HG02588 (cell line): Measurements from ENCODE around the gene CHML.

Source experiments
- ATAC-seq: cut with Tn5 transposase; IDR thresholded peaks from one replicate; pipeline ENCODE4 v1.9.1; 2021; ENCODE audit warnings: mild to moderate bottlenecking, moderate library complexity; ENCODE audit not compliant: unreplicated experiment

Gene CHML

DNA sequence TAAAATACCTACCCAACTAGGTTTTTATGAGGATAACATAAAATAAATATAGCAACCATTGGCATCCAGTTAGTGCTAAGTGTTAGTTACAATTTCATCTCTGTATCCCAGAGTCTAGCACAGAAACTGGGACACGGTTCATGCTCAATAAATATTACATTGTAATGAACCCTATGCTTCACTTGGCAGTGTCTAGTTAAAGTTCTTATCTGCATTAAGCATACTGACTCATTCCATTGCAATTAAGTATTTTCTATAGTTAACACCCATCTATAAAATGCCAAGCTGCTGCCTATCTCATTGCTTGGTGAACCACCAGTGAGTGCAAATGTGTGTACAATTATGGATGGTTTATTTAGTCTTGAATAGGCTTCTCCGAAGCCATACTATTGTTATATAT is 15.2 kb downstream of the CHML start:
- no peak for ATAC-seq

DNA sequence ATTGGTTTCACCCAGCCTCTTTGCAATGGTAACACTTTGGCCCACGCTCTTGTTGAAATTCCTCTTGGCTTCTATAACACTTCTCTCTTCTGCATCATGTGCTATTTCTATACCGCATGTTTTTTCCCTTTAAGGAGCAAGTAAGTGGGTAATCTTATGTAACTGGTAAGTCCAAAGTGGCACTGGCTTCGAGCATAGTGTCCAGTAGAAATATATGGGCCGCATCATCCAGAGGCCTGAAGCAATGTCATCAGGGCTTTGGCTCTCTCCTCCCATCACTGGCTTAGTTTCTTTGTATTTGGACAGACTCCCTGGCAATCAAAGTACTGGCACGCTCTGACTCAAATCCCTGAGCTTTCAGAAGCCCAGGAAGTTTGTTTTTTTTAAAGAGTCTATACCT is 17.5 kb downstream of the CHML start:
- no peak for ATAC-seq

DNA sequence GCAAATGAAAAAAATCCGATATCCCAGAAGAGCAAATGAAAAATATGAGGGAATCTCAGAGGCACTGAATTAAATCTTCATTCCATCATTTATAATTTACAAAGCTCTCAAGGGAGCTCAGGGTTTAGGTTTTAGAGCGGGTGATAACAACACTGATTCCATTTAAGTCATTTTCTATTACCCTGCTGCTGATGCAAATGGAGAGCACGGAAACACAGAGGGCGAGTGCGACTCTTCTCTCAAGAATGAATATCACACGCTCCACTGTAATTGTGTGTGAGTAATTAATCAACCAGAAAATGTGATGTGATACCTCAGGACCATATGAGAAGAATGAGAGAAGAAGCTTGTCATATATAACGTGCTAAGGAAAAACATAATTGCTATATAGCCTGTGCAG is 22.7 kb downstream of the CHML start:
- ATAC-seq: no peak

DNA sequence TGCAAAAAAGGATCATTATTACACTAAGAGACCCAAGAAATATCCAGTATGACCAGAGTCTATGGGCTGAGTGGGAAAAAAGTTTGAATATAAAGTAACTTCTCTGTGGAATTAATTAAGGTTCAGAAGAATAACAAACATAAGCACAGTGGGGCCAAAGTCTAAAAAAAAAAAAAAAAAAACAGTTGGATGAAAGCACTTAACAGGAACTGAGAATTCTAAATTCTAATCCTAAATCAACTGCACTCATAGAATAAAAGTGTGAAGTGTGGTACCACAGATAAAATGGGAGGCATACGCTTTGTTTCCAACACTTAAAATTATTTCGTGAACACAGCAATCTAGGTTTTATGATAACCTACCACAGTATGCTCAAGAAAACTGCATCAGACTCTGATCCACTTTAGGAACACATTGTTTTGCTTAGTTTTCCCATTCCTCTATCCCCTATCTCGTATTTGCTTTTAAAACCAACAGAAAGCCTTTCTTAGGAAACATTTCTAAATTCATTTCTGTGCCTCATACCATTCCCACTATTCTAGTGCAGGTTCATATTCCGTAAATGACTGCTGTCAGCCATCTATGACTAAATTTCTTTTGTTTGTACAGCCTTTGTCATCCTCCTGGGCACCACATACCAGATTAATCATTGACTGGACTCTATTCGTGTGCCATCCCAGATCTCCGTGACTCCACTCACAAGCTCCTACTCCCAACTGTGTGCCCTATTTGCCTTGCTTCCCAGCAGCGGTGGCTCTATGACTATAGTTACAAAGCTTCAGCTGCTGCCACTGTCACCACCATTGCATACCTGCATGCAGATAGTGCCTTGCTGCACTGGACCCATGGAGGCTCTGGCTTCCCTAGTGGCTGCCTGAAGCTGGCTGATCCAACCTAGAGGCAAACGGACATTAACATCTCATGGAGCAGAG is 24.9 kb downstream of the CHML start:
- ATAC-seq: no peak

DNA sequence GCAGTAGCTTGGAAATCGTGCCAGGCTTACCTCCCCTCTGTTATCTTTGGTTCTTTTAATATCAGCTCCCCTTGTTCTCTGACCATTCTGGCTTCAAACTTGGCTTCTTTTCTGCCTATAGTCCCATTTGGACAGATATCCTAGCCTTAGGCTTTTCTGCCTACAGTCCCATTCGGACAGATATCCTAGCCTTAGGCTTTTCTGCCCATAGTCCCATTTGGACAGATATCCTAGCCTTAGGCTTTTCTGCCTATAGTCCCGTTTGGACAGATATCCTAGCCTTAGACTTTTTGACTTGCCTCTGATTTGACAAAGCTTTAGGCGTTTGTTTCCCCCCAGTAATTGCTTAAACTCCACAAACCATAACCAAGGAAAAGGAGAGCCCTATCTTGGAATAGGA is 25.6 kb downstream of the CHML start:
- no peak for ATAC-seq

DNA sequence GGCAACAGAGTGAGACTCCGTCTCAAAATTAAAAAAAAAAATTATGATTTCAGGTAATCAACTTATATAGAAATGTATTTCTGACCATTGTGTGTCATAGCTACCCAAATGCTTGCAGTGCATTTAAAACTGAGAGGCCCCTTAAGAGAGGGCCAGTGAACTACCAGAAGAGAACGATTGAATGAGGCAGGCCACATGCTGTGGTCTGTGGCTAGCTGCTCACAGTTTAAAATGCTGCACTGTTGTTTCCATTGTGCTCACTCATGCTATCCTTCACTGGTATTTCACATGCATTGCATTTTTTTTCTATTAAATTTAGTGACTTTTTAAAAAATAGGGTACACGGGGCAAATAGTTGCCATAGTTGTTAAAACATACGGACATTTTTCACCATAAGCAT is 26.0 kb downstream of the CHML start:
- no peak for ATAC-seq

DNA sequence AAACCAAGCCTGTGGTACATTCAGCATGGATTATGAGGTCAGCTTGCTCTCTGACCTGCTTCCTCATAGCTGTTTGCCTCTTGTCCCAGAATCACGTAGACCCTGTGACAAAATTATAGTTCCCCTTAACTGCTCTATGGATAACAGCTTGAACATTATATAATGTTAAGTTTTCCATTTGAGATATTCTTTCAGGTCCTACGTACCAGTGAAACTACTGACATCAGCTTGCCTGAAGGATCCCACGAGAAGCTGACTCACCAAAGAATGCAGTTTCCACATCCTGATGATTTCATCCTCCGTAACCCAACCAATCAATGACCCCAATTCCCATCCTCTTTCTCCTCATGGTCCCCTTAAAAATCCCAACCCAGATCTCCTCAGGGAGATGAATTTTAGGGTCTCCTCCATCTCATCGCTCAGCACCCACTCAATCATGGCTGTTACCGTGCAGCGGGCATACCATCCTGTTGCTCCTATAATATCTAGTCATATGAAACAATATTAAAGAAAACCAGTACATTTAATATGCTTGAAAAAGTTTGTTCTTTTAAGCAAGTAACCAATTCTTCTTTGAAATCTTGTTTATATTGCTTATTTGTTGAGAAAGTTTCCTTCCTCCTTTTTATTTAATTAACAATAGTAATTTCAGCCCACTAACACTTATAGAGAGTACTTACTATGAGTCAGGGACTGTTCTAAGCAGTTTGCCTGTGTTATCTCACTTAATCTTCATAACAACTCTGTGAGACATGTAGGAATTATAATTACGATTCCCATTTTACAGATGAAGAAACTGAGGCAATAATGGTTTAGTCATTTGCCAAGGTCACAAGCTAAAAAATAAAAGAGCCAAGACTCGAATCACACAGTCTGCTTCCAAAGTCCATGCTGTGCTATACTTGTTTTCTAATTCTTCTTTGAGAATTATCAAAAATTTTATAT is 27.4 kb downstream of the CHML start:
- ATAC-seq: no peak

DNA sequence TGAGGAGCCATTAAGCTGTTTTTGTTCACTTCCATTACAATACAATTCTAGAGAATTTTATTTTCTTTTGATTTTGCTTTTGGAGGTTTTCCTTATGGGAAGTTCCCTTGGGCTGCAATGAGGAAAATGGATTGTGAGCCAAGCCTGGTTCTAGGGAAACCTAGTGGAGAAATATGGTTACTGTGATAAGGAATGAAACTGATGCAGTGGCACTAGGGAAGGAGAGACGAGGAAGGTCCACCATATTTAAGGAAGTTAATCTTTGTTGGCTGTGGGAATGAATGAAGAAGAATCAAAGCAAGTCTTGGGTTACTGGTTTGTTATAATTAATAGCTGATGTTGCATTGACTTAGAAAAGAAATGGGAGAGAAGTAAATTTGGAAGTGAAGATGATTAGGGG is 28.4 kb downstream of the CHML start:
- ATAC-seq: no peak

DNA sequence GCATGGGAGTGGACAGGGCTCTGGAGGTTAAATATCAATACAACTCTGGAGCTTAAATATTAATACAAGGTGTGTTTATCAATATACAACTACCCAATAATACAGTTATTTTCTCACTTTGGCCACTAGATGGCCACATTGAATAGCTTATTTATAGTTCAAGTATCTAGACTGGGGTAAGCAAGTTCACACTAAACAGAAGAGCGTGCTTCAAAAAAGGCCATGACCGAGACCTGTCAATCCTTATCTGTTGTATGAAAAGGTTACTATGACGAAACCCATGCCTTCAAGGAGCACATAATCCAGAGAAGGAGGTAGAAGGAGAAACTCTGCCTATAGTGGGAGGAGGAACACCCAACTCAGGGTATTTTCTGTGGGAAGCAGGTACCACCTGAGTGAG is 29.1 kb downstream of the CHML start:
- ATAC-seq: peak; percentile 88

DNA sequence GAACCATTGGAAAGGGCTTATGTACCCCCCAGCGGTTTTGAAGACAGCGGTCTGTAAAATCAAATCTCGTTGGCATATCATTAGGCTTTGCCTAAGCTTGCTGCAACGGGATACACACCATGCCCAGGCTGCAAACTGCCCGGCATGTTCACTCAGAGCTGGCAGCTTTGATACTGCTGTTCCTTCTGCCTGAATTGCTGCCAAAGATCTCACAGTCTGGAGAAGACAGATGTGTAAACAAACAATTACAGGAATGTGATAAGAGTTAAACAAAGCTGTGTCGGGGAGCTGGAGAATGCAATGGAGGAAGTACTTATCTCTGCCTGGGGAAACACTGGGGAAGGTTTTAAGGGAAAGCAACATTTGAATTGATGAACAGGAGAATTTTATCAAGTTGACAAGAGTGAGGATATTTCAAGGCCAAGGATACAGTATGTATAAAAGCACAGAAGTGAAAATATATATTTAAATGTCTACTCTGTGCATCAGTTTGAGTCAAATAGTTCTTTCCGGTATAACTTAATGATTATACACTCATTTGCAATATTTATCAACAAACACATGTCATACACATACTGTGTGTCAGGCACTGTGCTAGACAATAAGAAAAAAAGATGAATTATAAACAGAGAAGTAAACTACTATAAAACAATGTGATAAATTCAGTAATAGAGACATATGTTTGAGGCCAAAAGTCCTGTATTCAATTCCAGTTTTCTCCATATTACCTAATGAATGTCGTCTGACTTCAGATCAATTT is 29.9 kb downstream of the CHML start:
- no peak for ATAC-seq

DNA sequence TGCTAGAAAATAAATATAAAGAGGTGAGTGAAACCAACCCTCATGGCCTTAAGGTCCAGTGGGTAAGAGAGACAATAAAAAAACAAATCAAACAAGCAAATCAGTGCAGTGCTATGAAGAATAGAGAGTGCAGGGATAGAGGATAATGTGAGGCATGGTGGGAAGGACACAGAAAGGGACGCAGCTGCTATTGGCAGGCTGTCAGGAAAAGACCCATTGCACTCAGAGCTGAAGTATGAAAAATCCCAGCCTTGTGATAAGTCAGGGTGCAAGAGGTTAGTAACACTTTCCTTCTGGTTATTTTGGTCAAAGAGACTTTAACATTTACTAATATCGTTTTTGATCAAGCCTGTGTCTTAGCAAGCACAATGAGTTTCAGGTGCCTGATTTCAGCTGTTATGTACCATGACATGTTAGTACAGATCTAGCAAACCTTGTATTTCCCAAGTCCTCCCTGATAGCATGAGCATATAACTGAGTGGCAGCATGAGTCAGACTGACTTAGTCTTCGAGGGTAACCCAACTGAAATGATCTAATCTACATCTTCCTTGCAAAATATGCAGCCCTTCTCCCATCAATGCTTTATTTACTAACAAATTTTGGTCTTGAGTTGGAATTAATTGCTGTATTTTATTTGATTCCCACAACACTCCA is 31.7 kb downstream of the CHML start:
- ATAC-seq: no peak

DNA sequence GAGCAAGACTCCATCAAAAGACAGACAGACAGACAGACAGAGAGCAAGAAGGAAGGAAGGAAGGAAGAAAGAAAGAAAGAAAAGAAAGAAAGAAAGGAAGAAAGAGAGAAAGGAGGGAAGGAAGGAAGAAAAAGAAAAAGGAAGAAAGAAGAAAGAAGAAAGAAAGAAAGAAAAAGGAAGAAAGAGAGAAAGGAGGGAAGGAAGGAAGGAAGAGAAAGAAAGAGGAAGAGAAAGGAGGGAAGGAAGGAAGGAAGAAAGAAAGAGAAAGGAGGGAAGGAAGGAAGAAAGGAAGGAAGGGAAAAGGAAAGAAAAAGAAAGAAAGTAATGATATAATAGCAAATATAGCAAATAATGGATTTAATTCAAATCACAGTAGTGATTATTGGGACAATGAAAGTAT is 32.7 kb downstream of the CHML start:
- no peak for ATAC-seq

DNA sequence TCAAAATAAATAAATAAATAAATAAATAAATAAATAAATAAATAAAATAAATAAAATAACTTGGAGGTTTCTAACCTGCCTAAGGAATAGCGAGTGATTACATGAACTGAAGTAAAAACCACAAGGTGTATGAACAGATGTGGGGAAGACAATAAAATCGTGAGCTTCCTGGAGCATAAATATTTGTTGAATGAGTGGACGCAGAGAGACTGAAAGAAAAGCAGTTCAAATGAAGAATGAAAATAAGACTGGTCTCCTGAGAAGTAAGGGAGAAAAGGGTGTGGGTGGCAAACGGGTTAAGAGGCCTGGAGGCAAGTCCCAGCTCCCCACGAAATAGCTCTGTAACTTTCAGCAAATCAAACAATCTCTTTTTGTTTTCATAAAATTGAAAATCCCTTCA is 33.6 kb downstream of the CHML start:
- ATAC-seq: no peak

DNA sequence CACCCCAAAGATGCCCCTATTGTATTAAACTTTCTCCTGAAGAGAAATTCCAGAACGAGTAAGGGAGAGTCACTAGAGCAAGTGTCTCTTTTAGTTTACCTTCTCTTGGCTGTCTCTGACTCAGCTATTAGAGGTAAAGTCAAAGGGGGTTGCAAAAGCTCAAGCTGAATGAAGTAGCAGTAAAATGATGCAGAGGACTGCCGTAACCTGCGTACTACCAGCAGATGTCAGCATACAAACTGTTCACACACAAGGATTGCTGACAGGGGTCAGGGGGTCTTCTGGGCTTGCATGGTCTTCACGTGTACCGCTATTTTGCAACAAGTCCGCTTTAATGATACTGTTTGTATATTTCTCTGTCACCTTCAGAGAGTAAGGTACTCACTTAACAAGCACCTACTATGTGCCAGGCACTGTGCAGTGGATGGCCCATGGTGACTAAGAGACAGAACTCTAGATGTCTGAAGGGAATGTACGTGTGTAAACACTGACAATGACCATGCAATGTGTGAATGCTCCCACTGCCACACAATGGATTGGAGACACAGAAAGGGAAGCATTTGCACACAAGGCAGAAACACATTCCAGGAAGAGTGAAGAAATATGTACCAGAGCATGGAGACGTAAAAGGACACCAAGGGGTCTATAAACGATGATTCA is 34.9 kb downstream of the CHML start:
- no peak for ATAC-seq

DNA sequence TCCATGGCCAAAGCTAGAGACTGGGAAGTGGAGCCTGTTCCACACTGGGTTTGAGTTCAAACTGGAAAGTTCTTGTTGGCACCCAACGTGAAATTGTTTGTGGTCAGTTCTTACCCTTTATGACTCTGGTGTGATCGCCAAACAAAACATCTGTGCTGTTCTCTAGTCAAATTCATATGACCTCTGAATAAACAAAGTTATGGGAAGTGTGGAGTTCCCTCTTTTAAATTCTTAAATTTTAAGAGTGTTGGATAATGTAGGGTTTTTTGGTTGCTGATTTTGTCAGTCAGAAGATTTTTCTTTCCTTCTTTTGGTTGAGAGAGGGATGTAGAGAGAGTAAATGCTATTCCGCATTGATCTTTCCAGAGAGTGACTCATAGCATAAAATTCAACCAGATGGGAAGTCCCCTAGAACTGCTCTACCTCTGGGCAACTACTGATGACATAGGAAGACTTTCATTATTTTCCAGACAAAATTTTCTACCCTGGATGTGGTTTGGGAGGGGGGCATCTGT is 36.4 kb downstream of the CHML start:
- ATAC-seq: no peak

DNA sequence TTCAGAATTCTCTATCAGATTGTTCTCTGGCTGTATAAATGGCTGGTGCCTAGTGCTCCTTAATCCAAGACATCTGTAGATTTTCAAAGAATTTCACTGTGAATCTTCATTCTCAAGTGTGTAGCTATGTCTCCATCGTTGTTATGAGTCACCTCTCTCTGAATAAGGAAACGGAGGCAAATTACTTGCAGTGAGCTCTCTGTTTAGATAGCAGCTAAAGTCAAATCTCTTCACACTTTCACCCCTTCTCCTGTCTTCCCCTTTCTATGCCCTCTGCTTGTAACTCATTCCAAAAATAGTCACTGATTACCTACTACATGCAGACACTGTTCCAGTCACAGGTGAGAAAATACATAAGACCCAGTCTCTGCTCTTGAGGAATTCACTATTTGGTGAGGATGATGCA is 39.7 kb downstream of the CHML start:
- peak; percentile 94 for ATAC-seq

DNA sequence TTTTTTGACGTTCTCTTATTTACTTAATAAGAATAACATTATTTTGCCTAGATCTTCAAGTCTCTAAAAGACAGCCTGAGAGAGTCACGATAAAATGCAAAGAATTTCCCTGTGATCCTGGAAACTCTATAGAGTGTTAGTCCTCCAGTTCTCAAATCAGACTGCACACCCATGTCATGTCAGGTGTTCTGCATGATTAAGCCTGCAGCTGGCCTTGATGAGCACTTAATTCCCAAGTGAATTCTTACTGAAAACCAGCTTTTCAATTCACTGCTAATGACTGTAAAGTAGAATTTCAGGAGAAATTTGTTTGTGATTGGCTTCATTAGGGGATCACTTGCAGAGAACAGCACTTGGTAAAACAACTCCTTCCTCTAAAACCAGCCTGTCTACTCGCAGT is 41.9 kb downstream of the CHML start:
- ATAC-seq: no peak

DNA sequence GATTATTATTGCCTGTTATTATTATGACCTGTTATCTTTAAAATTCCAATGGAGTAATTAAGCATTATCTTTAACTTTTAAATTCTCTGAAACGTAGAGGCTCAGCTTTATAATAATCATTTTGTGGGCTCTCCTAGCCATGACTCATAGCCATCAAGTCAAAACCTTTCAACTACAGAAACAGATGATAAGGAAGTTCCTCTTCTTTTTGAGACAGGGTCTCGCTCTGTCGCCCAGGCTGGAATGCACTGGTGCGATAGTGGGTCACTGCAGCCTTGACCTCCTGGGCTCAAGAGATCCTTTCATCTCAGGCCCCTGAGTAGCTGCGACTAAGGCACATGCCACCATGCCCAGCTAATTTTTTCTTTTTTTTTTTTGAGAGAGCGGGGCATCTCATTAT is 43.5 kb downstream of the CHML start:
- ATAC-seq: no peak

DNA sequence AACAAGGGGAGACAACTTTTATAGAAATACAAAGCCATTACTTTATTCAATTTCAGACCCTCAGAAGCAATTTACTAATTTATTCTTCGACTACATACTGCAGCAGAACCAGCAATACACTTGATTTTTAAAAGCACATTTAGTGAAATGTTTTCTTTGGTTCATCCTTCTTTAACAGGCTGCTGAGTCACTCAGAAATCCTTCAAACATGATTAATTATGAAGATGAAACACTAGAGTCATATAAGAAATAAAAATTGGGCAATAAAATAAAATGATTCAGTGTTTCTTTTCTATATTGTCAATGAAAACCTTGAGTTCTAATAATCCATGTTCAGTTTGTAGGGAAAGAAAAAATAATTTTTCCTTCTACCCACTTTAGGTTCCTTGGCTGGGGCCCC is 47.0 kb downstream of the CHML start:
- ATAC-seq: no peak
